Stimulated activated effector memory CD8-positive, alpha-beta T cell treated with anti-CD3 and anti-CD28 coated beads, Interleukin-12 subunit alpha, Interleukin-12 subunit beta, amount 100 ng/mL, for 72 hours (primary cell): ENCODE measurements around the gene SIGLEC10.

Experiments
- ATAC-seq: fragments of 150-1000 bp; cut with Tn5 transposase; 2 replicates; pipeline ENCODE4 v1.10.0; 2021
- DNase-seq, 2 donors: peaks; one replicate each; pipeline ENCODE4 v3.0.0; 2021 to 2022; ENCODE audit warnings: low spot score in 2 of 2
- H3K27ac Mint-ChIP-seq: one replicate; pipeline ENCODE4 v1.8.0; 2022; ENCODE audit warnings: mild to moderate bottlenecking, mixed read lengths
- H3K36me3 Mint-ChIP-seq: one replicate; pipeline ENCODE4 v1.8.0; 2022; ENCODE audit warnings: mild to moderate bottlenecking, mixed read lengths
- H3K4me1 Mint-ChIP-seq: one replicate; pipeline ENCODE4 v1.8.0; 2022; ENCODE audit warnings: mixed read lengths
- H3K4me3 Mint-ChIP-seq: one replicate; pipeline ENCODE4 v1.8.0; 2022; ENCODE audit warnings: mild to moderate bottlenecking, mixed read lengths
- H3K9me3 Mint-ChIP-seq: one replicate; pipeline ENCODE4 v1.8.0; 2022; ENCODE audit warnings: mixed read lengths

The SIGLEC10 gene

DNA sequence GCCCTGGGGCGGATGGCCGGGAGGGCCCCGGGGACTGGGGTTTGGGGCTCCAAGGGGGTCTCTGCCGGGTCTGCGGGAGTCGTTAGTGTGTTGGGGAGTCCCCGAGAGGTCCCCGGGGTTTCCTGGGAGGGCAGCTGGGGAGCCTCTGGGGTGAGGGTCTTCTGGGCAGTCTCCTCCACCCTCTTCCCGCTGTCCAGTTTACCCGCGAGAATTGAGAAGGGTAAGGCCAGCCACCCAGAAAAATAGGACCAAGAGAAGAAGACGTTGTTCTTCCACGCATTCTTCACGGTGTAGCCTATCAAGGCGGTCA is 50.2 kb downstream of the SIGLEC10 start:
- no peak for DNase-seq
- no peaks in the 10 kb centered on the region for H3K9me3 Mint-ChIP-seq
- peak overlapping the region; percentile 96 for H3K27ac Mint-ChIP-seq
- peak overlapping the region; percentile 92 for H3K4me3 Mint-ChIP-seq
- peak; percentile 0 for ATAC-seq
- peaks cover 68% of the 10 kb centered on the region for H3K4me1 Mint-ChIP-seq
- H3K36me3 Mint-ChIP-seq: peaks cover 92% of the 10 kb centered on the region

DNA sequence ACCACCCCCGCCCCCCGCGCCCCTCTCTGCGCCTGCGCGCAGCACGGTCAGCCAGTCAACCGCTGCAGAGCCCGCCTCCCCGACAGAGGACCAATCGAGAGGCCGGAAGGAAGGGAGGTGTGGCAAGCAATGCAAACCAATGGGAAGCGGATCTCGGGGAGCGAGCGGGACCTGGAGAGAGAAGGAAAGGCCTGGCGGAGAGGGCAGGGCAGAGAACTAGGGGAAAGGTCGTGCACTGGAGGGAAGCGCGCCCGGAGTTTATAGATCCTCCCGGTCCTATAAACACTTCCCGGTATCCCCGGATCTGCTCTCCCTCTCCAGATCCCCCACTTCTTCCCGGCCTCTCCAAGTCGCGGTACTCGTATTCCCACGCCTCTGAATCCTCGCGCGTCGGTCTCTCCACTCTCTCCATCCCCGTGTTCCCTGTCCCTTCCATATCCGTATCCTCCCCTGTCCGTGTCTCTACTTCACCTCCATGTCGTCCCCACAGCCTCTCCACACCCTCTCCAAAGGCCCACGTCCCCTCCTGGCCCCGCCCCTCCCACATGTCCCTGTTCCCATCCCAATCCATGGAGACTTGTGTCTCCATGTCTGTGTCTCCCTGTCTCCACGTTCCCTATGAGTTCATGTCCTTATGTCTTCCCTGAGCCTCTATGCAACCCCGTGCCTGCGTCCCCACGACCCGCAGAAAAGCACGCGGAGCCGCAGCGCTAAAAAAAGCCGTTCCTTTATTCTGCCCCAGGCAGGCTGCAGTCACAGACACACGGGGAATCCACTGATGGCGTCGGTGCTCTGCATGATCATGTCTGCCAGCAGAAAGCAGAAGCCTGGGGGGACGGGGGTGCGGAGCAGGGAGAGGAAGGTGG is 50.8 kb downstream of the SIGLEC10 start:
- H3K4me1 Mint-ChIP-seq: peaks cover 73% of the 10 kb centered on the region
- ATAC-seq: peak; percentile 61
- H3K4me3 Mint-ChIP-seq: peak overlapping the region; percentile 92

DNA sequence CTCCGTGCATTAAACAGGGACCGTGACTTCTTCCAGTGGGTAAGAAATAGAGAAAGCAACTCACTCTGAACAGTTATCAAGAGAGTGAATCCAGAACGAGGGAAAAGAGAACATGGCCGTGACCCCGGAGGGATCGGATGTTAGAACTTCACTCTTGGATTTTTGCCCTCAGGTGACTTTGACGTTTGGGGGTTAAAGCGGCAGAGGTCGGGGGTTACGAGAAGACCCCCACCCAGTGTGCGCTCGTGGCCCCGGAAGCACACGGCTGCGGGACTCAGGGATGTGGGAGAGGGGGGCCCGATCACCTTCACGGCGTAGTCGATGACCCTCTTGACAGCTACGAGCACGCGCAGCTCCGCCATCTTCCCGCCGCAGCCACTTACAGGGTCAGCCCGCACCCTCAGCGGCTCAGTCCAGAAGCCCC is 51.5 kb downstream of the SIGLEC10 start, which contains the start of gene ETFB:
Gene ETFB, minus strand, starts transcription at position 424 of the 424 bp plus-strand sequence. Its CDS starts 62 bp downstream, at position 362.
- DNase-seq (no peak), ATAC-seq (no peak)
- peaks cover 68% of the 10 kb centered on the region for H3K4me1 Mint-ChIP-seq
- H3K9me3 Mint-ChIP-seq: no peaks in the 10 kb centered on the region
- H3K36me3 Mint-ChIP-seq: peaks cover 85% of the 10 kb centered on the region
- H3K4me3 Mint-ChIP-seq: peak within 1 kb of the TSS; percentile 92
- H3K27ac Mint-ChIP-seq: peak within 1 kb of the TSS; percentile 96

More for the DNA sequence above, 50.8 kb downstream of the SIGLEC10 start:
- peaks cover 86% of the 10 kb centered on the region for H3K36me3 Mint-ChIP-seq
- no peaks in the 10 kb centered on the region for H3K9me3 Mint-ChIP-seq
- H3K27ac Mint-ChIP-seq: peak overlapping the region; percentile 96
- DNase-seq: peak; percentile 78 to 96

DNA sequence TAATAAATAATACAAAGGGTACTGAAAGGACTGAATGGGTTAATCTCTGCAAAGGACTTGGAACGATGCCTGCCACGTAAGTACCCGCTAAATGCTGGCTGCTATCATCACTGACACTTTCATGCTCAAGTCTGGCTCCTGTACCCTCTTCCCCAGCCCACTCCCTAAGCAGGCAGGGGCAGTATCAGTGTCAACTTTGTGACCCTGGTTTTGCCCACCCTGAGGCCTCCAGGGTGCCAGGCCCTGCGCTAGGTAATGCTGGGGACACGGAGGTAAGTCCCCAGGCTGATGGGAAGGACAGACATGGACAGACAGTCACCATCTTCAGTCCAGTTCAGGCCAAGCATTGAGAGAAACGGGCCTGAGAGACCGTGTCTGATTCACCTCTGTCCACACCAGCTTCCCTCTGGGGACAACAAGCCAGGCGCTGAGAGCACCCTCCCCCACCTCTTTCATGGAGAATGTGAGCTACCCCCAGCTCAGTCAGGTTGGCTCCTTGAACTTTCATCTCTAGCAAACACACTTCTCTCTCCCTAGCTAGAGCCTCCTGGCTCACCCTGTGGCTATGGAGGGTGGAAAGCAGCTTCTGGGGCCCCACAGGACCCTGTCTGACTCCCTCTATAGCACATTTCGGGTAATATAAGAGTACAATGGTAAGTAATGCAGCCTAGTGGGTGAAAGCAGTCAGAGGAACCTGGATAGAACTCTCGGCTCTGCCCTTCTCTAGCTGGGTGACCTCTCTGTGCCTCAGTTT is 52.1 kb downstream of the SIGLEC10 start:
- no peak for ATAC-seq
- Mint-ChIP-seq H3K27ac (peak overlapping the region; percentile 96), H3K36me3 (peaks cover 83% of the 10 kb centered on the region), H3K9me3 (no peaks in the 10 kb centered on the region), H3K4me1 (peaks cover 62% of the 10 kb centered on the region), H3K4me3 (peak overlapping the region; percentile 92)
- no peak for DNase-seq

DNA sequence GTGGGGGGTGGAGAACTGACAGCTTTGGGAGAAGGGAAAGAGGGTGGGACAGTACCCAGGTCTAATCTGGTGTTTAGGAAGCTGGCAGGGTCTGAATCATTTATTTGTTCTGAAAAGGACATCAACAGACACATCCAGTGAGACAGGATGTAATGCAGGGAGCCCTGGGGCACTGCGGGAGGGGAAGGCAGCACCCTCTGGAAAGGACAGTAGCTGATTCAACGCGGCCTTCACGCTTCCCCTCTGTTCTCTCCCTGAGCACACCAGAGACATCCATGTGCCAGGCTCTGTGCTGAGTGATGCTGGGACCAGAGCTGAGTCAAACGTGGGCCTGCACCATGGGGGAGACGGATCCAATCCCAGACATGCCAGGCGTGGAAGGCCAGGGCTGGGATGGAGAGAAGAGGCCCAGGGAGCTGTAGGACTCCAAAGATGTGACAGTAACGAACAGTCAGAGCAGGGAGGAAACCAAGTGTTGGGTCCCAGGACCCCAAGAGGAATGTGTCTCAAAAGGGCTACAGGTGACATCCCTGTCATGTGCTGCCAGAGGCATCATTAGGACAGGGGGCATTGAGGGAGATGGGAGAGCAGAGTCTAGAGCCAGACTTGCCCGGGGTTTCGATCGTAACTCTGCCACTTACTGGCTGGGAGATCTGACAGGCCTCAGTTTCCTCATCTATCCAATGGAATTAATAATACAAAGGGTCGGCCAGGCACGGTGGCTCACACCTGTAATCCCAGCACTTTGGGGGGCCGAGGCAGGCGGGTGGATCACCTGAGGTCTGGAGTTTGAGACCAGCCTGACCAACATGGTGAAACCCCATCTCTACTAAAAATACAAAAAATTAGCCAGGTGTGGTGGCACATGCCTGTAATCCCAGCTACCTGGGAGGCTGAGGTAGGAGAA is 53.0 kb downstream of the SIGLEC10 start:
- ATAC-seq: no peak
- peaks cover 56% of the 10 kb centered on the region for H3K4me1 Mint-ChIP-seq
- H3K9me3 Mint-ChIP-seq: no peaks in the 10 kb centered on the region
- no peak for DNase-seq
- H3K27ac Mint-ChIP-seq: peak overlapping the region; percentile 92
- peaks cover 76% of the 10 kb centered on the region for H3K36me3 Mint-ChIP-seq
- H3K4me3 Mint-ChIP-seq: peak overlapping the region; percentile 92

DNA sequence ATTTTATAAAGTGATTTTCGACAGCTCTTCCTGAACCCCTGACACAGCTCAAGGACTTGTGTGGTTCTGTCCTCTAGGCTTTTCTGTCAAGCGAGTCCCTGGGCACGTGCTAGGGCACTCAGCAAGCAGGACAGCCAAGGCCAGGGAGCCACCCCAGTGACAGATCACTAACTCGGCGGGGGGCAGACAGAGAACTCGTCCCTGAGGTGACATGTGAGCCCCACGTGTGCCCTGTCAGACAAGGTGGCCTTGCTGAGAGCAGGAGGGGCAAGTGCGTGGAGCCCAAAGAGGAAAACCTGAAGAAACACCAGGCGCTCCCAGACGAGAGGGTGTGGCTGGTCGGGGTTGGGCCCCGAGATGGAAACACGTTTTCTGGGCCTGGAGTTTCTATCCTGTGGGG is 56.2 kb downstream of the SIGLEC10 start:
- Mint-ChIP-seq H3K36me3 (peaks cover 51% of the 10 kb centered on the region), H3K27ac (no peak overlapping the region), H3K4me1 (peaks cover 53% of the 10 kb centered on the region), H3K9me3 (no peaks in the 10 kb centered on the region), H3K4me3 (no peak overlapping the region)
- no peak for DNase-seq
- no peak for ATAC-seq
